Activated gamma-delta T cell treated with Interleukin-2 at 50 U/mL for 16 hours (primary cell): ENCODE results near the gene CA5A.
"Not testable (repeated sequence)": the region's sequence is repeated elsewhere in the genome, so short reads cannot be mapped to it uniquely, and the experiment has no call there.

Experiments
- DNase-seq: peaks from one replicate; pipeline ENCODE4 v3.0.0-alpha.2; 2020

Gene CA5A

GRCh38 chr16:87888346-87888745, 48.0 kb downstream of the CA5A start:
- DNase-seq, result not testable (repeated sequence)

- DNase-seq, result not testable (repeated sequence)
These were observed 48.4 kb downstream of the CA5A start for GRCh38 chr16:87887931-87888330.

- not testable (repeated sequence) for DNase-seq
These were observed 50.9 kb downstream of the CA5A start for GRCh38 chr16:87885371-87885967.

GRCh38 chr16:87882436-87883019, 53.8 kb downstream of the CA5A start:
- no peak for DNase-seq

- DNase-seq, result no peak
These were observed 54.8 kb downstream of the CA5A start for GRCh38 chr16:87881324-87882200.

- no peak for DNase-seq
These were observed 56.1 kb downstream of the CA5A start for GRCh38 chr16:87880117-87880696.

GRCh38 chr16:87879411-87880013, 56.8 kb downstream of the CA5A start:
- DNase-seq, result not testable (repeated sequence)

- no peak for DNase-seq
These were observed 57.6 kb downstream of the CA5A start for GRCh38 chr16:87878704-87879103.

- no peak for DNase-seq
These were observed 58.3 kb downstream of the CA5A start for GRCh38 chr16:87877942-87878507.

GRCh38 chr16:87874639-87875427, 61.5 kb downstream of the CA5A start:
- peak; percentile 38 for DNase-seq

GRCh38 chr16:87870418-87871291, 65.7 kb downstream of the CA5A start:
- not testable (repeated sequence) for DNase-seq

- DNase-seq, result not testable (repeated sequence)
These were observed 66.4 kb downstream of the CA5A start for GRCh38 chr16:87869879-87870417.

GRCh38 chr16:87869061-87869878, 67.1 kb downstream of the CA5A start, which contains the start of gene SLC7A5:
TSS of gene SLC7A5 (minus strand) at chr16:87869507. CDS start at chr16:87869422, 85 bp downstream.
- peak; percentile 82 for DNase-seq

- peak; percentile 48 for DNase-seq
These were observed 67.9 kb downstream of the CA5A start for GRCh38 chr16:87868254-87869029.

- peak; percentile 57 for DNase-seq
These were observed 70.3 kb downstream of the CA5A start for GRCh38 chr16:87865902-87866555.

- DNase-seq, result no peak
These were observed 71.9 kb downstream of the CA5A start for GRCh38 chr16:87864331-87864989.

GRCh38 chr16:87863327-87863635, 73.0 kb downstream of the CA5A start:
- not testable (repeated sequence) for DNase-seq
